ENCODE measurements around the gene EDIL3.

EDIL3 gene

DNA sequence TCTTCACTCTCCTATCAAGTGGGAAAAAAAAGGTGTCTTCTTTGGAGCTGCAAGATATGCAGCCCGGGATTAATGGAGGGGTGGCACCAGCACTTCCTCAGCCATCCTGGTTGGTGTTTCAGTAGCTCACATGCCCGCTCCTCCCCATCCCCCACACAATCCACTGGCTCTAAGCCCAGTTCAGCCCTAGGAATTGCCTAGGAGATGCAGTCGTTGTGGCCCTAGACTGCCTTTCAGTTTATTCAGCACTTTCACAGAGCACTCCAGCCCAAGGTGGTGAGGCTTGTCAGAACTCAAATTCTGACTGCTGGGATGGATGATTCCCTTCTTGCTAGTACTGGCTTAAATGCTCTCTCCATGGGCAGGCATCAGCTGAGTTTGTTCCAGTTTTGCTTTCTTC, 35.1 kb upstream of the EDIL3 start:
- no peak overlapping the region for H3K4me3 ChIP-seq (ENCODE audit: low read depth, low read length)
- no peaks in the 10 kb centered on the region for H3K27me3 ChIP-seq (ENCODE audit: insufficient read depth, low read depth, severe bottlenecking)
- DNase-seq = no peak
- H3K9me3 ChIP-seq (ENCODE audit: severe bottlenecking) = no peaks in the 10 kb centered on the region
- no peaks in the 10 kb centered on the region for H3K36me3 ChIP-seq
- H3K27ac ChIP-seq = no peak overlapping the region
- TF ChIP-seq, protein P1, sequence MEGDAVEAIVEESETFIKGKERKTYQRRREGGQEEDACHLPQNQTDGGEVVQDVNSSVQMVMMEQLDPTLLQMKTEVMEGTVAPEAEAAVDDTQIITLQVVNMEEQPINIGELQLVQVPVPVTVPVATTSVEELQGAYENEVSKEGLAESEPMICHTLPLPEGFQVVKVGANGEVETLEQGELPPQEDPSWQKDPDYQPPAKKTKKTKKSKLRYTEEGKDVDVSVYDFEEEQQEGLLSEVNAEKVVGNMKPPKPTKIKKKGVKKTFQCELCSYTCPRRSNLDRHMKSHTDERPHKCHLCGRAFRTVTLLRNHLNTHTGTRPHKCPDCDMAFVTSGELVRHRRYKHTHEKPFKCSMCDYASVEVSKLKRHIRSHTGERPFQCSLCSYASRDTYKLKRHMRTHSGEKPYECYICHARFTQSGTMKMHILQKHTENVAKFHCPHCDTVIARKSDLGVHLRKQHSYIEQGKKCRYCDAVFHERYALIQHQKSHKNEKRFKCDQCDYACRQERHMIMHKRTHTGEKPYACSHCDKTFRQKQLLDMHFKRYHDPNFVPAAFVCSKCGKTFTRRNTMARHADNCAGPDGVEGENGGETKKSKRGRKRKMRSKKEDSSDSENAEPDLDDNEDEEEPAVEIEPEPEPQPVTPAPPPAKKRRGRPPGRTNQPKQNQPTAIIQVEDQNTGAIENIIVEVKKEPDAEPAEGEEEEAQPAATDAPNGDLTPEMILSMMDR (IDR thresholded peaks at IDR 0.05; ENCODE audit: low read depth, low read length) = no peak

DNA sequence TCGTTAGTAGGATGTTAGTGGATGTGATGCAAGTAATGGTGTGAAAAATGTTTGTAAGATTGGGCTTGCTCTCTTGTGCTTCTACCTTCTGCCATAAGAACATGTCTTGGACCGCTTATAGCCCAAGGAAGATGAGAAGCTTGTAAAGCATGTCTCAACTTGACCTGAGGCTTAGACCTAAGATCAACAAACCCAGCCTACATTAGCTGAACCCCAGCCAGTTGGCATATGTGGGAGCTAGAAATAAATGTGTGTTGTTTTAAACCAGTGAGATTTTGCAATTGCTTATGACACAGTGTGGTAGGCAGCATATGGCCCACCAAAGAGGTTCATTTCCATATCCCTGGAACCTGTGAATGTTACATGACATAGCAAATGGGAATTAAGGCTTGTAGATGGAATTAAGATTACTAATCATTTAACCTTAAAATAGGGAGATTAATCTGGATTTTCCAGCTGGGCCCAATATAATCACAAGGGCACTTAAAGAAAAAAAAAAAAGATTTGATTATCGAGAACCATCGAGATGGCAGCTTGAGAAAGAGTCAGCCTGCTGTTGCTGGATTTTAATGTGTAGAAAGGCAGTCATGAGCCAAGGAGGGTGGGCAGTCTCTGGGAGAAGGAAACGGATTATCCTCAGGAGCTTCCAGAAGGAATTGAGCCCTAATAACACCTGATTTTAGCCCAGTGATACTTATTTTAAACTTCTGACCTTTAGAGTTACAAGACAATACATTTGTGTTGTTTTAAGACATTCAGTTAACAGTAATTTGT, 27.3 kb upstream of the EDIL3 start:
- peak overlapping the region; percentile 95 for H3K27ac ChIP-seq
- TF ChIP-seq, protein P1 (IDR thresholded peaks at IDR 0.05; ENCODE audit: low read depth, low read length) = no peak
- peak; percentile 78 for DNase-seq
- no peak overlapping the region for H3K4me3 ChIP-seq (ENCODE audit: low read depth, low read length)
- no peaks in the 10 kb centered on the region for H3K36me3 ChIP-seq
- H3K27me3 ChIP-seq (ENCODE audit: insufficient read depth, low read depth, severe bottlenecking) = no peaks in the 10 kb centered on the region
- no peaks in the 10 kb centered on the region for H3K9me3 ChIP-seq (ENCODE audit: severe bottlenecking)

DNA sequence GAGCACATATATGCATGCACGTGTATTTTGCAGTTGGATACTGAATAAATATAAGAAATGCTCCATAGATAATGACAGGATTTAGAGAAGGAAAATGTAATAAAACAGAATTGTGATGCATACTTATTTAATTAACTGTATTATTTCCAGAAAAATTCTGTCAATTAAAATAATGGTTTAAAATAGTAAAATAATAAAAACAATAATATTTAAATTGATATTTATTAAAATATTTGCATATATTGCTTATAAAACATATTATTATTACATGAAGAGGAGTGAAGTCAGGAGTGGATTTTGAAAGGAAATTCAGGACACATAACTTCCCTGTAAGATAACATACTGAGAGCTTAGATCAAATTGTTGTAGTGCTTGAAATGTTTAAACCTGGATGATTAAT, 21.4 kb upstream of the EDIL3 start:
- no peak for DNase-seq
- H3K27me3 ChIP-seq (ENCODE audit: insufficient read depth, low read depth, severe bottlenecking) = no peaks in the 10 kb centered on the region
- TF ChIP-seq, protein P1 (IDR thresholded peaks at IDR 0.05; ENCODE audit: low read depth, low read length) = no peak
- no peak overlapping the region for H3K4me3 ChIP-seq (ENCODE audit: low read depth, low read length)
- no peak overlapping the region for H3K27ac ChIP-seq
- H3K36me3 ChIP-seq = no peaks in the 10 kb centered on the region
- no peaks in the 10 kb centered on the region for H3K9me3 ChIP-seq (ENCODE audit: severe bottlenecking)

DNA sequence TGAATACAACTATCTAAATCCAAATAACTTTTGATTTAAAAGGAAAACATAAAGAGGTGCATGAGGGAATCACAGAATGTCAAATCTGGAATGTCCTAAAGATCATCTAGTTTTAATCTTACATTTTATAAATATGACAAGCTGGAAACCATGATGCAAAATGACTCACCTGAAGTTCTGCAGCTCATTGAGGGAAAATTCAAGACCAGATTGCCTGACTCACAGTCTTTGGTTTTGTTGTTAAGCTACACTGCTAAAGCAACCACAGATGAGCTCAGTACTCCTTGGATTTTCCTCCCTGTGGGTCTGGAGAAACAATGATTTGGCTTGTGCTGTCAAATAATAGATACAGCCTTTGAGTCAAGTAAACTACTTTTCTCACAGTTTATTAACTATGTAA, 19.1 kb upstream of the EDIL3 start:
- H3K9me3 ChIP-seq (ENCODE audit: severe bottlenecking) = no peaks in the 10 kb centered on the region
- no peaks in the 10 kb centered on the region for H3K36me3 ChIP-seq
- H3K27me3 ChIP-seq (ENCODE audit: insufficient read depth, low read depth, severe bottlenecking) = no peaks in the 10 kb centered on the region
- TF ChIP-seq, protein P1 (IDR thresholded peaks at IDR 0.05; ENCODE audit: low read depth, low read length) = no peak
- no peak overlapping the region for H3K4me3 ChIP-seq (ENCODE audit: low read depth, low read length)
- H3K27ac ChIP-seq = no peak overlapping the region
- DNase-seq = no peak

DNA sequence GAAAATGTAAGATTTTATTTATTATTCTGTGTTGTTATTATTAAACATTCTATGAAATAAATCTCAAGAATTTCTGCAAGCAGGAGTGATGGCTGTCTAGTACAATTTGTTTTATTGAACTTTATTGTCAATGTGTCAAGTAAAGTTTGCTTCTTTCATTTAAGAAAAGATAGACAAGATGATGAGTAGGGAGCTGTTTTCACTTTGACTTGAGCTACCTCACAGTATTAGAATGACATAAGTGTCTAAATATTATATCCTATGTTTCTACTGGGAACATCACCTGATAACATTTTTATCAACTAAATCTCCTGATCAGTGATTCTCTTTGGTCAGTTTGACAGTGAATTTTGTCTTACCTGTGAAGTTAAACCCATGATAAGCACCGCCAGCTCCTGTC, 12.7 kb upstream of the EDIL3 start:
- no peaks in the 10 kb centered on the region for H3K9me3 ChIP-seq (ENCODE audit: severe bottlenecking)
- H3K27me3 ChIP-seq (ENCODE audit: insufficient read depth, low read depth, severe bottlenecking) = no peaks in the 10 kb centered on the region
- no peaks in the 10 kb centered on the region for H3K36me3 ChIP-seq
- DNase-seq = no peak
- no peak overlapping the region for H3K27ac ChIP-seq
- H3K4me3 ChIP-seq (ENCODE audit: low read depth, low read length) = no peak overlapping the region
- TF ChIP-seq, protein P1 (IDR thresholded peaks at IDR 0.05; ENCODE audit: low read depth, low read length) = no peak

DNA sequence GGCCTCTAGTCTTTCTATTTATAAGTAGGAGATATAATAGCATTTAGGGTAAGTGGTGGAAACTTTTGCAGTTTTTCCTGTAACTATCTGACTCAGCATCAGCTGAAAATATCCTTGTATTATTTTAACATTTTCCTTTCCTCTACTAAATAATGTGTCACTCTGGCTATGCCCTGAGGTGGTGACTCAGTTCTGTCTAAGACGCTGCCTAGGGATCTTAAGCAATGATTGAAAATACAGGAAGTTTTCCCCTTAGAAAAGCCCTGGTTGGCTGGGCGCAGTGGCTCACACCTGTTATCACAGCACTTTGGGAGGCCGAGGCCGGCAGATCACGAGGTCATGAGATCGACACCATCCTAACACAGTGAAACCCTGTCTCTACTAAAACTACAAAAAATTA, 9.3 kb upstream of the EDIL3 start:
- H3K9me3 ChIP-seq (ENCODE audit: severe bottlenecking) = no peaks in the 10 kb centered on the region
- no peaks in the 10 kb centered on the region for H3K36me3 ChIP-seq
- no peak overlapping the region for H3K4me3 ChIP-seq (ENCODE audit: low read depth, low read length)
- no peak overlapping the region for H3K27ac ChIP-seq
- TF ChIP-seq, protein P1 (IDR thresholded peaks at IDR 0.05; ENCODE audit: low read depth, low read length) = no peak
- H3K27me3 ChIP-seq (ENCODE audit: insufficient read depth, low read depth, severe bottlenecking) = no peaks in the 10 kb centered on the region
- no peak for DNase-seq

Data from WERI-Rb-1 (cell line).